ENCODE data around the gene HEXD.

HEXD gene

GRCh38 chr17:82477934-82478333, 59.8 kb downstream of the HEXD start:
- ChIA-PET POLR2A (no interaction called here), CTCF (no interaction called here)
- TF ChIP-seq FOXK2 (IDR thresholded peaks at IDR 0.05) (no peak), ZNF384 (IDR thresholded peaks at IDR 0.05) (no peak), HDGF (IDR thresholded peaks at IDR 0.05; ENCODE audit: borderline replicate concordance) (no peak), ELF4 (IDR thresholded peaks at IDR 0.05) (no peak), BHLHE40 (IDR thresholded peaks at IDR 0.05; ENCODE audit: borderline replicate concordance) (no peak), SUZ12 (IDR thresholded peaks at IDR 0.05) (no peak), FOXA1 (IDR thresholded peaks at IDR 0.05) (no peak), NFRKB (IDR thresholded peaks at IDR 0.05) (no peak), L3MBTL2 (conservative IDR thresholded peaks at IDR 0.05) (no peak), PKNOX1 (IDR thresholded peaks at IDR 0.05) (no peak), TARDBP (IDR thresholded peaks at IDR 0.05) (no peak)
- DNase-seq (ENCODE audit: extremely low spot score): no peak

DNA sequence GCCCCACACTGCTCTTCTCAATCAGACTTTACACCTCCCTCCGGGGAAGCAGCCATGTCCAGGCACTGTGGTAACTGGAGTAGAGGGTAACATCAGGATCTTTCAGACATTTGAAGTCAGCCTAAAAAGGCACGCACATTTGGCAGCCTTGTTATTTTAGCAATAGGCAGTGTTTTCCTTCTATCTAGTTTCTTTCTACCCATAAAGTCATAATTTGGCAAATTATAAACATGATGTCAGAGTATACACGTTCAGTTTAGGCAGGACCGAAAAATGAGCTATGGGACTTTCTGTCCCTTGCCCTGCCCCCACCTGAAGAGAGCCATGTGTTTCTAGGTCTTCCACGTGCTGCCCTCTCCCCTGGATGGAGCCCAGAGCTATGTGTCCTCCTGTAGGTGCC, 61.5 kb downstream of the HEXD start:
- TF ChIP-seq FOXK2 (IDR thresholded peaks at IDR 0.05) (no peak), NFRKB (IDR thresholded peaks at IDR 0.05) (no peak), ELF4 (IDR thresholded peaks at IDR 0.05) (no peak), BHLHE40 (IDR thresholded peaks at IDR 0.05; ENCODE audit: borderline replicate concordance) (no peak), ZNF384 (IDR thresholded peaks at IDR 0.05) (no peak), SP1 (IDR thresholded peaks at IDR 0.05) (no peak), LEF1 (IDR thresholded peaks at IDR 0.05; ENCODE audit: borderline replicate concordance) (no peak), L3MBTL2 (conservative IDR thresholded peaks at IDR 0.05) (no peak), ARNT (IDR thresholded peaks at IDR 0.05) (no peak), TARDBP (IDR thresholded peaks at IDR 0.05) (no peak), PKNOX1 (IDR thresholded peaks at IDR 0.05) (no peak), FOXA1 (IDR thresholded peaks at IDR 0.05) (no peak), CTBP1 (IDR thresholded peaks at IDR 0.05; ENCODE audit: borderline replicate concordance) (no peak)
- DNase-seq (ENCODE audit: extremely low spot score): no peak
- CTCF ChIA-PET: no interaction called here
- POLR2A ChIA-PET: no interaction called here

DNA sequence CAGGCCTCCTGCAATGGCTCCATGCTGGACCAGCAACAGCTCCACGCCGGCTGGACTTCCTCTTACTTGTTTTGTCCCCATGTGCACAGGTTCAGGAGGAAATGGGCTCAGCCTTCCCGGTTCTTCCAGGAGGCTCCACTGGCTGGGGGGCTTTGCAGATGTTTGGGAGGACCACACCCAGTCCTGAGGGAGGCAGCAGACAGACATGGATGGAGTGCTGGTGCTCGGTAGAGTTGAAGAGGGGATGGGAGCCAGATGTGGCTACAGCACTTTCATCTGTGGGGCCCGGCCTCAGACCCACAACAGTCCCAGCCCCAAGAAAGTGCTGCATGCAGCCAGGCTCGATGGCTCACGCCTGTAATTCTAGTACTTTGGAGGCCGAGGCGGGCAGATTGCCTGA, 62.2 kb downstream of the HEXD start:
- CTCF ChIA-PET: interaction anchor here (1.4 kb wide), 1 partner anchor 74 kb away, joined by 5 read pairs; no protein-coding TSS in a partner anchor
- no peak for TF ChIP-seq ZNF384 (IDR thresholded peaks at IDR 0.05)
- no peak for TF ChIP-seq CTBP1 (IDR thresholded peaks at IDR 0.05; ENCODE audit: borderline replicate concordance)
- TF ChIP-seq PKNOX1 (IDR thresholded peaks at IDR 0.05): no peak
- TF ChIP-seq TARDBP (IDR thresholded peaks at IDR 0.05): no peak
- TF ChIP-seq FOXK2 (IDR thresholded peaks at IDR 0.05): no peak
- TF ChIP-seq SUZ12 (IDR thresholded peaks at IDR 0.05): no peak
- TF ChIP-seq ARNT (IDR thresholded peaks at IDR 0.05): no peak
- TF ChIP-seq SP1 (IDR thresholded peaks at IDR 0.05): no peak
- no peak for TF ChIP-seq LEF1 (IDR thresholded peaks at IDR 0.05; ENCODE audit: borderline replicate concordance)
- TF ChIP-seq HDGF (IDR thresholded peaks at IDR 0.05; ENCODE audit: borderline replicate concordance): no peak
- POLR2A ChIA-PET: no interaction called here
- no peak for DNase-seq (ENCODE audit: extremely low spot score)

DNA sequence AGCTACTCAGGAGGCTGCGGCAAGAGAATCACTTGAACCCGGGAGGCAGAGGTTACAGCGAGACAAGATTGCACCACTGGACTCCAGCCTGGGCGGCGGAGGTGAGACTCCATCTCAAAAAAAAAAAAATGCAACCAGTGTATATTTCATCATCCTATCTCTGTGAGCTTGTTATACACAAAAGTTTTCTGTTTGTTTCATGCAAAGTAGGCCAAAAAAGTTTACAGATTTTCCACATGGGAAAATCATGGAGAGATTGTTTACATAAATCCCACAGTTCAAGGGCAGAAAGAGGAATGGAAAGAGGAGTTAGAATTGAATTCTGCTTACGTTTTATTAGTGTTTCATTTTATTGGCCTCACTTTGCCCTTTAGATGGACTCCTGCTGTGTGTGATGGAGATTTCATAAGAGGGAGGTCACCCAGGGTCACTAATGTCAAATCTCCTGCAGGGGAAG, 65.1 kb downstream of the HEXD start:
- POLR2A ChIA-PET: no interaction called here
- TF ChIP-seq ZNF384 (IDR thresholded peaks at IDR 0.05) (no peak), HDGF (IDR thresholded peaks at IDR 0.05; ENCODE audit: borderline replicate concordance) (no peak), FOXK2 (IDR thresholded peaks at IDR 0.05) (no peak), FOXA1 (IDR thresholded peaks at IDR 0.05) (no peak), FOXM1 (IDR thresholded peaks at IDR 0.05; ENCODE audit: borderline replicate concordance) (no peak), PKNOX1 (IDR thresholded peaks at IDR 0.05) (no peak), L3MBTL2 (conservative IDR thresholded peaks at IDR 0.05) (no peak), LEF1 (IDR thresholded peaks at IDR 0.05; ENCODE audit: borderline replicate concordance) (no peak), ELF4 (IDR thresholded peaks at IDR 0.05) (no peak), CTBP1 (IDR thresholded peaks at IDR 0.05; ENCODE audit: borderline replicate concordance) (no peak), ARNT (IDR thresholded peaks at IDR 0.05) (no peak), NFRKB (IDR thresholded peaks at IDR 0.05) (no peak), SP1 (IDR thresholded peaks at IDR 0.05) (no peak), SUZ12 (IDR thresholded peaks at IDR 0.05) (no peak), BHLHE40 (IDR thresholded peaks at IDR 0.05; ENCODE audit: borderline replicate concordance) (no peak)
- no peak for DNase-seq (ENCODE audit: extremely low spot score)
- CTCF ChIA-PET: no interaction called here

GRCh38 chr17:82483836-82484235, 65.7 kb downstream of the HEXD start:
- POLR2A ChIA-PET: no interaction called here
- DNase-seq (ENCODE audit: extremely low spot score): no peak
- CTCF ChIA-PET: no interaction called here
- no peak for TF ChIP-seq CTBP1 (IDR thresholded peaks at IDR 0.05; ENCODE audit: borderline replicate concordance)
- no peak for TF ChIP-seq FOXA1 (IDR thresholded peaks at IDR 0.05)
- TF ChIP-seq TARDBP (IDR thresholded peaks at IDR 0.05): no peak
- TF ChIP-seq NFRKB (IDR thresholded peaks at IDR 0.05): no peak
- TF ChIP-seq BHLHE40 (IDR thresholded peaks at IDR 0.05; ENCODE audit: borderline replicate concordance): no peak
- TF ChIP-seq FOXK2 (IDR thresholded peaks at IDR 0.05): no peak
- no peak for TF ChIP-seq HDGF (IDR thresholded peaks at IDR 0.05; ENCODE audit: borderline replicate concordance)
- no peak for TF ChIP-seq L3MBTL2 (conservative IDR thresholded peaks at IDR 0.05)
- no peak for TF ChIP-seq PKNOX1 (IDR thresholded peaks at IDR 0.05)
- no peak for TF ChIP-seq ZNF384 (IDR thresholded peaks at IDR 0.05)
- no peak for TF ChIP-seq ARNT (IDR thresholded peaks at IDR 0.05)
- no peak for TF ChIP-seq FOXM1 (IDR thresholded peaks at IDR 0.05; ENCODE audit: borderline replicate concordance)
- TF ChIP-seq SUZ12 (IDR thresholded peaks at IDR 0.05): no peak
- TF ChIP-seq SP1 (IDR thresholded peaks at IDR 0.05): no peak

Data from HEK293T (cell line).